ENCODE measurements around the gene PLLP. TPM values are rescaled to one million over a fixed set of nuclear protein-coding genes. Genes with fewer than 3 reads are reported as not detected.

PLLP gene
- total and polyA plus RNA-seq, 9 of the 15 experiments (the other 6 are each of a cell fraction or from before 2014, with no cell fraction given) = 0.09 to 0.96 (median 0.27) TPM

DNA sequence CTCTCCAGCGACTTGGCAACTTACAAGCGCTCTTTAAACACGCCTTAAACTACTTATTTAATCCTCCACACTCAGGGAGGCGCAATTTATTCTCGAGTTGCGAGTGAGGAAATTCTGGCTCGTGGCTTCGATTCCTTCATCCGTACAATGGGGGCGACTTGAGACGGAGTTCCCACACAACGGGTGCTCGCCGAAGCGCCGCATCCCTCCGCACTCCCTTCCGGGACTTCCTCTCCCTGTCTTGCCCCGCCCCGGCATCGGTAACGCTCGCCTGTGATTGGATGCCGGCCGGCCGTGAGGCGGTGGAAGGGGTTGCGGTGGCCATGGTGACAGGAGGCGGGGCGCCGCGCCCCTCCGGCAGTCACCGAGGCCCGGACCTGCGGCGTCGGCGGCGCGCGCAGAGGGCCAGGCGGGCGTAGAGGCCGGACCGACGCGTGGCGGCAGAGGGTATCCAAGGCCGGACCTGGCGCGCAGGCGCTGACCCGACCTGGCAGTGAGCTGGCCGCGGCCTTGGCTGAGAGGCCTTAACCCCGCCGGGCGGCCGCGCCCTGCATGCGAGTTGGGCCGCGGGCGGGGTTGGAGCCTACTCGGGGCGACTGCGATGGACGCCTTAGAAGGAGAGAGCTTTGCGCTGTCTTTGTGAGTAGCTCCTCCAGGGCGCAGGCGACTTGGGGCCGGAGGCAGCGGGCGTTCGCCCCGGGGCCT is 39.6 kb downstream of the PLLP start, which contains the start of gene ARL2BP (continued):
- TF ChIP-seq, protein P1, sequence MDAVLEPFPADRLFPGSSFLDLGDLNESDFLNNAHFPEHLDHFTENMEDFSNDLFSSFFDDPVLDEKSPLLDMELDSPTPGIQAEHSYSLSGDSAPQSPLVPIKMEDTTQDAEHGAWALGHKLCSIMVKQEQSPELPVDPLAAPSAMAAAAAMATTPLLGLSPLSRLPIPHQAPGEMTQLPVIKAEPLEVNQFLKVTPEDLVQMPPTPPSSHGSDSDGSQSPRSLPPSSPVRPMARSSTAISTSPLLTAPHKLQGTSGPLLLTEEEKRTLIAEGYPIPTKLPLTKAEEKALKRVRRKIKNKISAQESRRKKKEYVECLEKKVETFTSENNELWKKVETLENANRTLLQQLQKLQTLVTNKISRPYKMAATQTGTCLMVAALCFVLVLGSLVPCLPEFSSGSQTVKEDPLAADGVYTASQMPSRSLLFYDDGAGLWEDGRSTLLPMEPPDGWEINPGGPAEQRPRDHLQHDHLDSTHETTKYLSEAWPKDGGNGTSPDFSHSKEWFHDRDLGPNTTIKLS (IDR thresholded peaks at IDR 0.05; ENCODE audit: borderline replicate concordance, low read depth) = peak; percentile 95
- TF ChIP-seq SMARCC2 (IDR thresholded peaks at IDR 0.05; ENCODE audit: low read depth) (no peak), EWSR1 (IDR thresholded peaks at IDR 0.05; ENCODE audit: borderline replicate concordance, low read depth, partially characterized antibody) (no peak), HDAC2 (IDR thresholded peaks at IDR 0.05) (peak; percentile 67; the same call in 1 of the 2 replicates), OTX1 (CRISPR knock-in tag; IDR thresholded peaks at IDR 0.05) (0 out of 2 replicates have a peak, but pooled peaks have one; percentile 63), ELF4 (CRISPR knock-in tag; IDR thresholded peaks at IDR 0.05) (peak; percentile 55; the same call in 1 of the 2 replicates), YBX1 (IDR thresholded peaks at IDR 0.05) (no peak), SOX6 (IDR thresholded peaks at IDR 0.05) (peak; percentile 50; the same call in 1 of the 2 replicates), CHD4 (IDR thresholded peaks at IDR 0.05; ENCODE audit: insufficient read depth, insufficient replicate concordance, low read depth, low read length, poor library complexity, severe bottlenecking) (no peak), POLR2AphosphoS5 (IDR thresholded peaks at IDR 0.05; ENCODE audit: control insufficient read depth, insufficient read depth, low read depth, low read length) (0 out of 2 replicates have a peak, but pooled peaks have one; percentile 11), POLR2A (conservative IDR thresholded peaks at IDR 0.05) (peak; percentile 78), HNRNPLL (IDR thresholded peaks at IDR 0.05; ENCODE audit: low read depth, low read length, poor library complexity, severe bottlenecking) (peak; percentile 92), RCOR1 (IDR thresholded peaks at IDR 0.05; ENCODE audit: borderline replicate concordance in 1 of 2, low read depth in 2 of 2, low read length in 2 of 2) (peak in 1 of 2 experiments; percentile 87; a peak in 2 of 4 replicates), ZKSCAN8 (CRISPR knock-in tag; IDR thresholded peaks at IDR 0.05) (no peak), NR4A1 (CRISPR knock-in tag; IDR thresholded peaks at IDR 0.05) (no peak), NR4A1 (tag; IDR thresholded peaks at IDR 0.05) (peak; percentile 49; the same call in 1 of the 2 replicates), LEF1 (IDR thresholded peaks at IDR 0.05) (no peak), MYC (IDR thresholded peaks at IDR 0.05; ENCODE audit: low read depth, low read length) (peak; percentile 60; the same call in 1 of the 2 replicates), MYC (CRISPR knock-in tag; IDR thresholded peaks at IDR 0.05; ENCODE audit: borderline replicate concordance, low read depth) (no peak), MEF2A (IDR thresholded peaks at IDR 0.05; ENCODE audit: control insufficient read depth, low read depth, low read length) (no peak)
- TF ChIP-seq, protein P2, sequence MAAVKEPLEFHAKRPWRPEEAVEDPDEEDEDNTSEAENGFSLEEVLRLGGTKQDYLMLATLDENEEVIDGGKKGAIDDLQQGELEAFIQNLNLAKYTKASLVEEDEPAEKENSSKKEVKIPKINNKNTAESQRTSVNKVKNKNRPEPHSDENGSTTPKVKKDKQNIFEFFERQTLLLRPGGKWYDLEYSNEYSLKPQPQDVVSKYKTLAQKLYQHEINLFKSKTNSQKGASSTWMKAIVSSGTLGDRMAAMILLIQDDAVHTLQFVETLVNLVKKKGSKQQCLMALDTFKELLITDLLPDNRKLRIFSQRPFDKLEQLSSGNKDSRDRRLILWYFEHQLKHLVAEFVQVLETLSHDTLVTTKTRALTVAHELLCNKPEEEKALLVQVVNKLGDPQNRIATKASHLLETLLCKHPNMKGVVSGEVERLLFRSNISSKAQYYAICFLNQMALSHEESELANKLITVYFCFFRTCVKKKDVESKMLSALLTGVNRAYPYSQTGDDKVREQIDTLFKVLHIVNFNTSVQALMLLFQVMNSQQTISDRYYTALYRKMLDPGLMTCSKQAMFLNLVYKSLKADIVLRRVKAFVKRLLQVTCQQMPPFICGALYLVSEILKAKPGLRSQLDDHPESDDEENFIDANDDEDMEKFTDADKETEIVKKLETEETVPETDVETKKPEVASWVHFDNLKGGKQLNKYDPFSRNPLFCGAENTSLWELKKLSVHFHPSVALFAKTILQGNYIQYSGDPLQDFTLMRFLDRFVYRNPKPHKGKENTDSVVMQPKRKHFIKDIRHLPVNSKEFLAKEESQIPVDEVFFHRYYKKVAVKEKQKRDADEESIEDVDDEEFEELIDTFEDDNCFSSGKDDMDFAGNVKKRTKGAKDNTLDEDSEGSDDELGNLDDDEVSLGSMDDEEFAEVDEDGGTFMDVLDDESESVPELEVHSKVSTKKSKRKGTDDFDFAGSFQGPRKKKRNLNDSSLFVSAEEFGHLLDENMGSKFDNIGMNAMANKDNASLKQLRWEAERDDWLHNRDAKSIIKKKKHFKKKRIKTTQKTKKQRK (IDR thresholded peaks at IDR 0.05; ENCODE audit: borderline replicate concordance, low read depth, low read length) = no peak
- TF ChIP-seq, protein P3, sequence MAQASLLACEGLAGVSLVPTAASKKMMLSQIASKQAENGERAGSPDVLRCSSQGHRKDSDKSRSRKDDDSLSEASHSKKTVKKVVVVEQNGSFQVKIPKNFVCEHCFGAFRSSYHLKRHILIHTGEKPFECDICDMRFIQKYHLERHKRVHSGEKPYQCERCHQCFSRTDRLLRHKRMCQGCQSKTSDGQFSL (CRISPR knock-in tag; IDR thresholded peaks at IDR 0.05) = no peak
- TF ChIP-seq, protein P3 (tag; IDR thresholded peaks at IDR 0.05) = no peak

Data from K562 (cell line).